Hepatocyte (in vitro differentiated cells): Measurements from ENCODE around the gene WDR91. TPM values are rescaled to one million over a fixed set of nuclear protein-coding genes. Genes with fewer than 3 reads are reported as not detected.

Source experiments
- DNase-seq: peaks from one replicate; pipeline ENCODE4 v3.0.0-alpha.2; 2016; ENCODE audit warnings: low spot score
- H2AFZ ChIP-seq: fragments of 200-600 bp; sonication (generic); 2 replicates; pipeline ENCODE4 v1.6.0; 2016; ENCODE audit warnings: antibody characterized with exemption, mild to moderate bottlenecking
- H3K27ac ChIP-seq: fragments of 200-600 bp; sonication (generic); 2 replicates; pipeline ENCODE4 v1.5.1; 2016; ENCODE audit warnings: mild to moderate bottlenecking
- H3K27me3 ChIP-seq: fragments of 200-600 bp; sonication (generic); 2 replicates; pipeline ENCODE4 v1.6.1; 2016
- H3K36me3 ChIP-seq: fragments of 200-600 bp; sonication (generic); replicated peaks from 2 replicates; pipeline ENCODE4 v1.5.1; 2016; ENCODE audit warnings: low read depth; ENCODE audit not compliant: insufficient read depth
- H3K4me1 ChIP-seq: fragments of 200-600 bp; sonication (generic); 2 replicates; pipeline ENCODE4 v1.5.1; 2016; ENCODE audit warnings: mild to moderate bottlenecking, moderate library complexity; ENCODE audit not compliant: insufficient read depth
- H3K4me2 ChIP-seq: fragments of 200-600 bp; sonication (generic); 2 replicates; pipeline ENCODE4 v1.6.0; 2016
- H3K4me3 ChIP-seq: fragments of 200-600 bp; sonication (generic); 2 replicates; pipeline ENCODE4 v1.5.1; 2016; ENCODE audit warnings: mild to moderate bottlenecking
- H3K79me2 ChIP-seq: fragments of 200-600 bp; sonication (generic); 2 replicates; pipeline ENCODE4 v1.6.0; 2017; ENCODE audit warnings: mild to moderate bottlenecking
- H3K9me2 ChIP-seq: fragments of 200-600 bp; sonication (generic); replicated peaks from 2 replicates; pipeline ENCODE4 v1.6.0; 2017; ENCODE audit warnings: mild to moderate bottlenecking; ENCODE audit not compliant: insufficient read depth
- H3K9me3 ChIP-seq: fragments of 200-600 bp; sonication (generic); 2 replicates; pipeline ENCODE4 v1.5.1; 2016; ENCODE audit warnings: low read depth, mild to moderate bottlenecking
- H4K20me1 ChIP-seq: fragments of 200-600 bp; sonication (generic); 2 replicates; pipeline ENCODE4 v1.6.0; 2016; ENCODE audit warnings: mild to moderate bottlenecking; ENCODE audit not compliant: insufficient read depth, poor library complexity, severe bottlenecking
- CTCF ChIP-seq: fragments of 200-600 bp; sonication (generic); IDR thresholded peaks from 2 replicates; pipeline ENCODE4 v1.5.1; 2016; ENCODE audit warnings: antibody characterized with exemption, mild to moderate bottlenecking; ENCODE audit not compliant: poor library complexity
- EZH2 ChIP-seq: fragments of 200-600 bp; sonication (generic); IDR thresholded peaks from 2 replicates; pipeline ENCODE4 v1.6.1; 2016; ENCODE audit warnings: antibody characterized with exemption, mild to moderate bottlenecking, borderline replicate concordance
- EZH2phosphoT487 ChIP-seq: fragments of 200-600 bp; sonication (generic); IDR thresholded peaks from one replicate; pipeline ENCODE4 v1.6.1; 2018; ENCODE audit warnings: antibody characterized with exemption, mild to moderate bottlenecking, low read depth, moderate library complexity; ENCODE audit not compliant: unreplicated experiment, severe bottlenecking
- WGBS: methylation state at CpG from one replicate; pipeline ENCODE4 v1.1.6; 2016; ENCODE audit warnings: low lambda C conversion rate; ENCODE audit errors: missing lambda C conversion rate; 5-methylcytosine and 5-hydroxymethylcytosine counted together
- polyA plus RNA-seq: library from polyadenylated mRNA; unstranded; fragments of >200 nt; fragmentation: Nextera tagmentation; extraction: Ambion mirVana; gene quantifications from 2 replicates; pipeline ENCODE4 v1.2.1, GENCODE V29; 2016
- total RNA-seq: library from RNA; depleted of rRNA; stranded (reverse); fragments of >200 nt; gene quantifications from 2 replicates; pipeline ENCODE4 v1.2.3, GENCODE V29; 2014

WDR91 gene
- total and polyA plus RNA-seq, 2 experiments from 2014 or later: 8.0 to 8.2 TPM

- Histone ChIP-seq H3K9me3 (no peaks in the 10 kb centered on the region), H3K27ac (no peak overlapping the region)
Measured at GRCh38 chr7:135166338-135166990, 44.9 kb downstream of the WDR91 start.

GRCh38 chr7:135165862-135166261 is 45.5 kb downstream of the WDR91 start:
- no peaks in the 10 kb centered on the region for H3K9me2 ChIP-seq
- TF ChIP-seq EZH2: no peak
- TF ChIP-seq CTCF: no peak
- no peak for TF ChIP-seq EZH2phosphoT487
- 96% methylated on average over 4 of the region's 4 CpGs for WGBS
- no peak for DNase-seq
- peaks cover 23% of the 10 kb centered on the region for H3K4me1 ChIP-seq
- no peak overlapping the region for H3K4me3 ChIP-seq
- H3K79me2 ChIP-seq: peaks cover 19% of the 10 kb centered on the region
- H3K4me2 ChIP-seq: no peak overlapping the region
- H3K36me3 ChIP-seq: no peaks in the 10 kb centered on the region
- H3K9me3 ChIP-seq: no peaks in the 10 kb centered on the region
- H3K27me3 ChIP-seq: no peaks in the 10 kb centered on the region
- H3K27ac ChIP-seq: no peak overlapping the region
- no peaks in the 10 kb centered on the region for H4K20me1 ChIP-seq
- no peak overlapping the region for H2AFZ ChIP-seq

More at GRCh38 chr7:135166338-135166990, 44.9 kb downstream of the WDR91 start:
- Histone ChIP-seq H3K79me2 (peaks cover 19% of the 10 kb centered on the region), H4K20me1 (no peaks in the 10 kb centered on the region), H3K36me3 (no peaks in the 10 kb centered on the region), H3K4me2 (no peak overlapping the region), H3K4me1 (peaks cover 24% of the 10 kb centered on the region), H2AFZ (no peak overlapping the region), H3K9me2 (no peaks in the 10 kb centered on the region), H3K27me3 (no peaks in the 10 kb centered on the region), H3K4me3 (no peak overlapping the region)
- DNase-seq: no peak
- WGBS: 96% methylated on average over 18 of the region's 18 CpGs
- TF ChIP-seq EZH2 (no peak), EZH2phosphoT487 (no peak), CTCF (no peak)

GRCh38 chr7:135164357-135165061 is 46.8 kb downstream of the WDR91 start:
- Histone ChIP-seq H3K9me3 (no peaks in the 10 kb centered on the region), H4K20me1 (no peaks in the 10 kb centered on the region), H2AFZ (no peak overlapping the region), H3K27ac (no peak overlapping the region), H3K36me3 (no peaks in the 10 kb centered on the region), H3K79me2 (peaks cover 13% of the 10 kb centered on the region), H3K4me2 (no peak overlapping the region), H3K9me2 (no peaks in the 10 kb centered on the region), H3K4me1 (peaks cover 26% of the 10 kb centered on the region), H3K27me3 (no peaks in the 10 kb centered on the region), H3K4me3 (no peak overlapping the region)
- DNase-seq: no peak
- TF ChIP-seq EZH2 (no peak), CTCF (no peak), EZH2phosphoT487 (no peak)
- 98% methylated on average over 18 of the region's 18 CpGs for WGBS
